Lower leg skin (tissue), 3 donors: ENCODE results near the gene DDX24.

ENCODE experiments used
- POLR2A ChIP-seq, 2 donors: fragments of 450-650 bp; IDR thresholded peaks; one replicate each; pipeline ENCODE4 v1.6.1; 2016 to 2017; ENCODE audit warnings: antibody characterized with exemption in 2 of 2, mild to moderate bottlenecking in 1 of 2, moderate library complexity in 1 of 2
- TF ChIP-seq, protein P1 (sequence below), 3 donors: fragments of 450-650 bp; IDR thresholded peaks; one replicate each; pipeline ENCODE4 v1.5.1; 2016; ENCODE audit warnings: antibody characterized with exemption in 3 of 3, mild to moderate bottlenecking in 3 of 3, moderate library complexity in 2 of 3

GRCh38 chr14:94054401-94054800 is 26.6 kb downstream of the DDX24 start:
- TF ChIP-seq POLR2A (IDR thresholded peaks at IDR 0.05): no peak
- TF ChIP-seq, protein P1, sequence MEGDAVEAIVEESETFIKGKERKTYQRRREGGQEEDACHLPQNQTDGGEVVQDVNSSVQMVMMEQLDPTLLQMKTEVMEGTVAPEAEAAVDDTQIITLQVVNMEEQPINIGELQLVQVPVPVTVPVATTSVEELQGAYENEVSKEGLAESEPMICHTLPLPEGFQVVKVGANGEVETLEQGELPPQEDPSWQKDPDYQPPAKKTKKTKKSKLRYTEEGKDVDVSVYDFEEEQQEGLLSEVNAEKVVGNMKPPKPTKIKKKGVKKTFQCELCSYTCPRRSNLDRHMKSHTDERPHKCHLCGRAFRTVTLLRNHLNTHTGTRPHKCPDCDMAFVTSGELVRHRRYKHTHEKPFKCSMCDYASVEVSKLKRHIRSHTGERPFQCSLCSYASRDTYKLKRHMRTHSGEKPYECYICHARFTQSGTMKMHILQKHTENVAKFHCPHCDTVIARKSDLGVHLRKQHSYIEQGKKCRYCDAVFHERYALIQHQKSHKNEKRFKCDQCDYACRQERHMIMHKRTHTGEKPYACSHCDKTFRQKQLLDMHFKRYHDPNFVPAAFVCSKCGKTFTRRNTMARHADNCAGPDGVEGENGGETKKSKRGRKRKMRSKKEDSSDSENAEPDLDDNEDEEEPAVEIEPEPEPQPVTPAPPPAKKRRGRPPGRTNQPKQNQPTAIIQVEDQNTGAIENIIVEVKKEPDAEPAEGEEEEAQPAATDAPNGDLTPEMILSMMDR (IDR thresholded peaks at IDR 0.05): no peak
